ENCODE results near the gene ZMYND8.

Gene ZMYND8

GRCh38 chr20:47354714-47355488 is 1.6 kb downstream of the ZMYND8 start:
- H3K4me3 ChIP-seq (ENCODE audit: low read depth, low read length), result peak overlapping the region; percentile 55
- DNase-seq (ENCODE audit: low read depth), result peak; percentile 80
- TF ChIP-seq, protein P1, sequence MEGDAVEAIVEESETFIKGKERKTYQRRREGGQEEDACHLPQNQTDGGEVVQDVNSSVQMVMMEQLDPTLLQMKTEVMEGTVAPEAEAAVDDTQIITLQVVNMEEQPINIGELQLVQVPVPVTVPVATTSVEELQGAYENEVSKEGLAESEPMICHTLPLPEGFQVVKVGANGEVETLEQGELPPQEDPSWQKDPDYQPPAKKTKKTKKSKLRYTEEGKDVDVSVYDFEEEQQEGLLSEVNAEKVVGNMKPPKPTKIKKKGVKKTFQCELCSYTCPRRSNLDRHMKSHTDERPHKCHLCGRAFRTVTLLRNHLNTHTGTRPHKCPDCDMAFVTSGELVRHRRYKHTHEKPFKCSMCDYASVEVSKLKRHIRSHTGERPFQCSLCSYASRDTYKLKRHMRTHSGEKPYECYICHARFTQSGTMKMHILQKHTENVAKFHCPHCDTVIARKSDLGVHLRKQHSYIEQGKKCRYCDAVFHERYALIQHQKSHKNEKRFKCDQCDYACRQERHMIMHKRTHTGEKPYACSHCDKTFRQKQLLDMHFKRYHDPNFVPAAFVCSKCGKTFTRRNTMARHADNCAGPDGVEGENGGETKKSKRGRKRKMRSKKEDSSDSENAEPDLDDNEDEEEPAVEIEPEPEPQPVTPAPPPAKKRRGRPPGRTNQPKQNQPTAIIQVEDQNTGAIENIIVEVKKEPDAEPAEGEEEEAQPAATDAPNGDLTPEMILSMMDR (conservative IDR thresholded peaks at IDR 0.05; ENCODE audit: low read depth, low read length), result no peak

DNA sequence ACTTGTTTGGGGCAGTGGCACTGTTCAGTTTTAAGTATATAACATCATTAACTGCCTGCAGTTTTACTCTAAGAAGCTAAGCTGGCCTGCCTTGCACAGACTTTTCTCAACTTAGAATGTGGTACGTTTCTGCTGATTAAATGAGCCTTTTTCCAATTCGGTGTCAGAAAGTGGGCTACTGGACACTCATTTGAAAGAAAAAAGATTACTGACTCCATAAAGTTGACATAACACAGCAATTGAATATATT is 2.1 kb downstream of the ZMYND8 start:
- peak overlapping the region; percentile 55 for H3K4me3 ChIP-seq (ENCODE audit: low read depth, low read length)
- no peak for DNase-seq (ENCODE audit: low read depth)
- TF ChIP-seq, protein P1 (conservative IDR thresholded peaks at IDR 0.05; ENCODE audit: low read depth, low read length), result no peak

DNA sequence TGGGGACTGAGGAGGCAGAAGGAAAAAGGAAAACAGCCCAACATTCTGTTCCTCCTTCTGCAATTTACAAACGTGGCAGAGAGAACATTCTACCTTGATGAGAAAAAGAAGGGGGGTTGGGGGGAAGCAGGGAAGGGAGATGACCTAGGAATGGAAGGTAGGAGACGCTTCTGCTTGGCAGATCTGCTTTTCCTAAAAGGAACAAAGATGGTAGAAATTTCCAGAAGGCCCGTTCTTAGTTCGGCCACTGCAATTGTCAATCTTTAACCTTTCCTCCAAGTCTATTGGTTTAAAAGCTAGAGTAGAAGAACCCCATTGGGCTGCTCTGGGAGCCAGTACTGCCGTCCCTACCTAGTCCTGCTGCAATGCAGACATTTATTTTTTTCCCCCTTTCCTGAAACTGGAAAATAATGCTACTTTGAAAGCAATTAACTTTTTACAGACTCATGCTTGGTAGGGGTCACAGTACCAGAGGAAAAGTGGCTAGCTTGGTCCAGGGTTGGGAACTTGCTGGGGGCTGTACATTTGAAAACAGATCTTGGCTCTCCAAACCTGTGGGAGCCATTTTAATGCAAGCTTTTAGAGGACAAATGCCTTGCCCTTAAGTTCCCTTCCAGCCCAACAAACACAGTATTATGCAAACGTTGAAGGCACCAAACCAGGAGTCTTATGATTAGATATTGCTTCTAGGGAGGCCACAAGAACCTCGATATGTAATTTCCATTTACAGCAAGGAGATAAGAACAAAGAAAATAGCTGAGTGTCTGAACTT is 2.6 kb downstream of the ZMYND8 start:
- DNase-seq (ENCODE audit: low read depth), result peak; percentile 84
- TF ChIP-seq, protein P1 (conservative IDR thresholded peaks at IDR 0.05; ENCODE audit: low read depth, low read length), result no peak
- H3K4me3 ChIP-seq (ENCODE audit: low read depth, low read length), result peak overlapping the region; percentile 55

DNA sequence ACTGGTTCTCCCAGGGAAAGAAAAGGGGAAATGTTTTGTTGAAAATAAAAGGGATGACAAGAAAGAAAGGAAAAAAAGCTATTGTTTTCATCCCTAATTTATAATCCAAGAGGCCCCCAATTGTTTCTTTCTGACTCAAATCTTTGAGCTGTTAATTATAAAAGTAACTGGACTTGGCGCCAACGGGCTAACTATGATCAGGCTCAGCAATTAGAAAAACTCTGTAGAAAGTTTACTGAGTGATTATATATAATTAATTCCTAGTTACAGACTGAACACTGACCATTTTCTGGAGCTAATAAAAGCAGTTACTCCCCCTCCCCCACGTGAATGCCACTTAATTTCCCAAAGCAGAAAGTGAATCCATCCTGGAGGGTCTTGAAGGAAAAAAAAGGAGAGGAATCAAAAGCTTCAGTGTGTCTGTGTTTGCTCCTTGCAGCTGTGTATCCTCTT is 3.2 kb downstream of the ZMYND8 start:
- peak overlapping the region; percentile 55 for H3K4me3 ChIP-seq (ENCODE audit: low read depth, low read length)
- DNase-seq (ENCODE audit: low read depth), result no peak
- TF ChIP-seq, protein P1 (conservative IDR thresholded peaks at IDR 0.05; ENCODE audit: low read depth, low read length), result no peak

DNA sequence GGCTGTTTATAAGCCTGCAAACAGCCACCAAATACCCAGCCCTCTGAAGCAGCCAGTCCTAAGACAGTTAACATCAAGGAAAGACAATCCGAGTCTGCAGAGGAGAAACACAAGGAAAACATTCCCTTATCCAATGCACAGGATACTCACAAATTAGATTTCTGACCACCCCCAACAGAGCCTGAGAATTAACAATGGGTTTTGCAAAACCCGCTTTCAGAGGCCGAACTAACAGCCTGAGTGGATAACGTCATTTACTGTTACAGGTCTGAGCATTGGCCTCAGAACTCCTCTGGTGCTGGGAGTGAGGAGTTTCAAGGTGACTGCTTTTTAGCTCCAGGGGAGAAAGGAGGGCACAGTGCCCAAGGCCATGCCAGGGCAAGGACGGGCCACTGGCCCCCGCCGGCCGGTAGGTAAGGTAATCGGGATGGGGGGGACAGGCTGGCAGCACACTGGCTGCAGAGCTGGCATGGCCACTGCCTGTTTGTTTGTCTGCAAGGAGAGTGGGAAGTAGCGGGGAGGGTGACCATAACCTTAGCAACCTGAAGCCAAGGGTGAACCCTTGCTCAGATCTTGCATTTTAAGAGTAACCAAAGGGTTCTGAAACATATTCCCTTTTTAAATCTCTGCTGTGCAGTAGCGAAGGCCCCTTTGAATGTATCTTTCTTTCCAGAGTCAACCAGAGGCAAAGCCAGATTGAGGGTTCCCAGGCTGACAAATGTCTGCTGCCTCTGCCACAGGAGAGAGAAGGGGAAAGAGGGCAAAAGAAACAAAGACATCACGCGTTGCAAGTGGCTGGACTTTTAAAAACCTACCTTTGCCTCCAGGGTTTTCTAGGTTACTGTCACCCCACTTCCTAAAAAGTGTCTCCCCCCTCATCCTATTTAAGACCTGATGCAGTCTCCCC is 3.9 kb downstream of the ZMYND8 start:
- peak overlapping the region; percentile 55 for H3K4me3 ChIP-seq (ENCODE audit: low read depth, low read length)
- peak; percentile 82 for DNase-seq (ENCODE audit: low read depth)
- TF ChIP-seq, protein P1 (conservative IDR thresholded peaks at IDR 0.05; ENCODE audit: low read depth, low read length), result no peak

- peak overlapping the region; percentile 55 for H3K4me3 ChIP-seq (ENCODE audit: low read depth, low read length)
- TF ChIP-seq, protein P1 (conservative IDR thresholded peaks at IDR 0.05; ENCODE audit: low read depth, low read length), result no peak
- DNase-seq (ENCODE audit: low read depth), result no peak
Observed at GRCh38 chr20:47351643-47352331, 4.7 kb downstream of the ZMYND8 start.

Measured in choroid plexus epithelial cell (primary cell).